Lower leg skin (tissue), 4 donors: ENCODE results near the gene TRAPPC12. TPM values are rescaled to one million over a fixed set of nuclear protein-coding genes. Genes with fewer than 3 reads are reported as not detected.

Source experiments
- DNase-seq, 2 donors: peaks; one replicate each; pipeline ENCODE4 v3.0.0-alpha.2; 2019; ENCODE audit warnings: low spot score in 2 of 2
- H3K4me3 ChIP-seq: fragments of 200-600 bp; sonication (generic); 2 replicates; pipeline ENCODE4 v1.5.1; 2017; ENCODE audit warnings: mild to moderate bottlenecking, low read depth; ENCODE audit not compliant: poor library complexity, severe bottlenecking
- POLR2A ChIP-seq, 2 donors: fragments of 450-650 bp; IDR thresholded peaks; one replicate each; pipeline ENCODE4 v1.6.1; 2016 to 2017; ENCODE audit warnings: antibody characterized with exemption in 2 of 2, mild to moderate bottlenecking in 1 of 2, moderate library complexity in 1 of 2
- WGBS, 2 donors: methylation state at CpG; one replicate each; pipeline ENCODE4 v1.1.5; 2018; 5-methylcytosine and 5-hydroxymethylcytosine counted together
- intact Hi-C: fragments of 100-400 bp; cut with DNase I; formaldehyde crosslinking; loops from one replicate; pipeline ENCODE4 v1.15.0; 2023; ENCODE audit warnings: low total_unique reads
- total RNA-seq, 4 donors: library from RNA; depleted of rRNA; stranded (reverse); fragments of >200 nt; gene quantifications; one replicate each; pipeline ENCODE4 v1.1.0, GENCODE V29; 2016
- TF ChIP-seq, protein P1 (sequence below), 3 donors: fragments of 450-650 bp; IDR thresholded peaks; one replicate each; pipeline ENCODE4 v1.5.1; 2016; ENCODE audit warnings: antibody characterized with exemption in 3 of 3, mild to moderate bottlenecking in 3 of 3, moderate library complexity in 2 of 3

Gene TRAPPC12
- total RNA-seq, 4 donors from 2014 or later, result 79.4 to 139 (median 121) TPM

DNA sequence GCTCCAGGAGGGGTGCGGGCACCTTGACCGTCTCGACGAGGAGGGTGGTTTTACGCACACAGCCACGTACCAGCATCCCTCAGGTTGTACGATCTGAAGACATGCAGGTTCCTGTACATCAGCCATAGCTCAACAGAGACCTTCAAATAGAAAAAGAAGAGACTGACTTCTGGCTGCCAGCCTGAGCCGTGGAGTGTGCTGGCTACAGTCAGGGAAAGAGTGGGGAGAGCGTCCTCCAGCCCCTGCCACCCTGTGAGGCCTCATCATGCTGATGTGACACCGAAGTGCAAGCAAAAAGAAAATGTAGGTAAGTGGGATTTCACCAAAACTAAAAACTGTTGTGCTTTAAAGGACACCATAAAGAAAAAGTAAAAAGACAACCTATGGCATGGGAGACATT lies 92.8 kb downstream of the TRAPPC12 start:
- no peak for TF ChIP-seq POLR2A (IDR thresholded peaks at IDR 0.05)
- TF ChIP-seq, protein P1, sequence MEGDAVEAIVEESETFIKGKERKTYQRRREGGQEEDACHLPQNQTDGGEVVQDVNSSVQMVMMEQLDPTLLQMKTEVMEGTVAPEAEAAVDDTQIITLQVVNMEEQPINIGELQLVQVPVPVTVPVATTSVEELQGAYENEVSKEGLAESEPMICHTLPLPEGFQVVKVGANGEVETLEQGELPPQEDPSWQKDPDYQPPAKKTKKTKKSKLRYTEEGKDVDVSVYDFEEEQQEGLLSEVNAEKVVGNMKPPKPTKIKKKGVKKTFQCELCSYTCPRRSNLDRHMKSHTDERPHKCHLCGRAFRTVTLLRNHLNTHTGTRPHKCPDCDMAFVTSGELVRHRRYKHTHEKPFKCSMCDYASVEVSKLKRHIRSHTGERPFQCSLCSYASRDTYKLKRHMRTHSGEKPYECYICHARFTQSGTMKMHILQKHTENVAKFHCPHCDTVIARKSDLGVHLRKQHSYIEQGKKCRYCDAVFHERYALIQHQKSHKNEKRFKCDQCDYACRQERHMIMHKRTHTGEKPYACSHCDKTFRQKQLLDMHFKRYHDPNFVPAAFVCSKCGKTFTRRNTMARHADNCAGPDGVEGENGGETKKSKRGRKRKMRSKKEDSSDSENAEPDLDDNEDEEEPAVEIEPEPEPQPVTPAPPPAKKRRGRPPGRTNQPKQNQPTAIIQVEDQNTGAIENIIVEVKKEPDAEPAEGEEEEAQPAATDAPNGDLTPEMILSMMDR (IDR thresholded peaks at IDR 0.05), result no peak
- no peak overlapping the region for H3K4me3 ChIP-seq
- no peak for DNase-seq
- intact Hi-C loops, result no loop called here
- 60 to 62% methylated on average over 10 of the region's 10 CpGs for WGBS, 2 donors

DNA sequence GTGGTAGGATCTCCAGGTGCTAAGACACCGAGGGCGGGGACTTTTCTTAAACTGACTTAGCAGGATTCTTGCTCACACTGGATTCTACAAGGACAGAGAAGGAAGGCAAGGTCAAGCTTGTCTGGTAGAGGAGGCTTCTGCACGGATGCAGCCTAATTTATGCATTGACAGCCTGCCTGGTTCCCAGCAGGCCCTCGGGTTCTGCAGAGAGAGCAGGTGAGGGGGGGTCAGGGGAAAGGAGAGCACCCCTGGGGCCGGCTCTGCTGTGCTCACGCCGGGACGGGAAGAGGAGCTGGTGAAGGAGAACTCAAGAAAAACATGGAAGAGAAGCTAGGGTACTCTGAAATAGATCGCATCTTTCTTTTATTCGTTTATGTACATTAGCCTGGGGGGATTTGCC lies 93.5 kb downstream of the TRAPPC12 start:
- intact Hi-C loops, result no loop called here
- WGBS, 2 donors, result 50 to 60% methylated on average over 10 of the region's 10 CpGs
- no peak for DNase-seq
- H3K4me3 ChIP-seq, result no peak overlapping the region
- no peak for TF ChIP-seq POLR2A (IDR thresholded peaks at IDR 0.05)
- TF ChIP-seq, protein P1 (IDR thresholded peaks at IDR 0.05), result no peak

DNA sequence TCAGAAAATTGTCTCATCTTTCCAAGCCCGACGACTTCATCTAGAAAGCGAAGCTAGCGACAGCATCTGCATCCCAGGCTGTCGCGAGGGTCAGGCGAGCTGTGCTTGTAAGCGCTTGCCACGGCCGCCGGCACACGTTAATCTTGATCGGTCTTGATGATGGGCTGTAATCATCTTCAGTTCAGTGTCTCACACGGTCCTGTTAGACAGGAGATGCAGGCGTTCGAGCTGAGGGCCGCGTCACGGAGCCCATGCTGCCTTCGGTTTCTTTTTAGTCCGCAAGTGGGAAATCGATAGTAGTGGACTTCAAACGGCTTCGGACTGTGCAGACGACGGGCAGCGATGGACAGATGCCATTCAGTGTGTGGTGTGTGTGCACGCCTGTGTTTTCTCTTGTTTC lies 96.3 kb downstream of the TRAPPC12 start:
- 90 to 92% methylated on average over 28 of the region's 28 CpGs for WGBS, 2 donors
- TF ChIP-seq, protein P1 (IDR thresholded peaks at IDR 0.05), result no peak
- TF ChIP-seq POLR2A (IDR thresholded peaks at IDR 0.05), result no peak
- intact Hi-C loops, result no loop called here
- no peak overlapping the region for H3K4me3 ChIP-seq
- no peak for DNase-seq

DNA sequence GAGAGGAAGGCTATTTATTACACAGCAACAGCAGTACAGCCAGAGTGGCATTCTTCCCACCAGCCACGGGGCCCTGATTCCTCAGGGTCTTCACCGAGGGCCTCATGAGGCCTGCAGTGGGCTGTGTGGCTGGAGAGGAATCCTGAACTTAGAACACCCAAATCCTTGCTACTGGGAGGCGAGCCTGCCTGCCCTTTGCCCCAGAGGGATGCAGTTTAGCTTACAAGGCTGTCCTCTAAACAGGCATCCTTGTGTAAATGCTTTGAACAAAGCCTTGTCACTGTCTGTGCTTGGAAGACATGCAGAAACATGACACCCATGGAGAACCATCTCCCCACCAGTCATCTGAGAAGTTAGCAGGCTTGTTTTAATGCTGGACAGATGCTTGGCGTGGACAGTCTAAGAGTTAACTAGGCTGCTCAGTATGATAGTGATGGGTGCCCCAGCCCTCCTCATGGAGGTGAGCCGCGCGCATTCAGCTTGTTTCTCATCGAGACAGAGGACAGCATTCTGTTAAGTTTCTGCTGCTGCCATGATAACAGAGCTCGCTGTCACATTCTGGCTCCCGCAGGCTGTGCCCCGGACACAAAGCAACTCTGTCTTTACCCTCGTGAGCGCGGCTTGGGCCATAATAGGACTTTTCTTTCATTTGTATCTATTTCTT lies 97.0 kb downstream of the TRAPPC12 start:
- intact Hi-C loops, result no loop called here
- H3K4me3 ChIP-seq, result no peak overlapping the region
- no peak for DNase-seq
- WGBS, 2 donors, result 78 to 80% methylated on average over 14 of the region's 14 CpGs
- TF ChIP-seq, protein P1 (IDR thresholded peaks at IDR 0.05), result no peak
- no peak for TF ChIP-seq POLR2A (IDR thresholded peaks at IDR 0.05)

DNA sequence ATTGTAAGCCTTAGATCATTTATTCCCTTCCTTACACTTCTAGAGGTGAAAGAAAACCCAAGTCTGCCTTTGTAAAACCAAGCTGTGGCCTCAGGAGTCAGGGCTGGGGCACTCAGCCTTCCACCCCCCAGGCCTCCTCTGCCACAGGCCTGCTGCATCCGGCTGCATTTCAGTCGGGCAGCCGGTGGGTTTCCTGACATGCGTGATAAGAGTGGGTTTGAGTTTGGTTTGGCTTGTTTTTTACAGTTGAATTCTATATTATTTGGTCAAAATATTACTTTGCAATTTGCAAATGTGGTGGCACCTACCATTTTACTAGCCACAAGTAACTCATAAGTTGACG lies 97.5 kb downstream of the TRAPPC12 start:
- no peak for DNase-seq
- no peak overlapping the region for H3K4me3 ChIP-seq
- TF ChIP-seq, protein P1 (IDR thresholded peaks at IDR 0.05), result no peak
- no peak for TF ChIP-seq POLR2A (IDR thresholded peaks at IDR 0.05)
- 80 to 81% methylated on average over 5 of the region's 5 CpGs for WGBS, 2 donors
- intact Hi-C loops, result no loop called here

DNA sequence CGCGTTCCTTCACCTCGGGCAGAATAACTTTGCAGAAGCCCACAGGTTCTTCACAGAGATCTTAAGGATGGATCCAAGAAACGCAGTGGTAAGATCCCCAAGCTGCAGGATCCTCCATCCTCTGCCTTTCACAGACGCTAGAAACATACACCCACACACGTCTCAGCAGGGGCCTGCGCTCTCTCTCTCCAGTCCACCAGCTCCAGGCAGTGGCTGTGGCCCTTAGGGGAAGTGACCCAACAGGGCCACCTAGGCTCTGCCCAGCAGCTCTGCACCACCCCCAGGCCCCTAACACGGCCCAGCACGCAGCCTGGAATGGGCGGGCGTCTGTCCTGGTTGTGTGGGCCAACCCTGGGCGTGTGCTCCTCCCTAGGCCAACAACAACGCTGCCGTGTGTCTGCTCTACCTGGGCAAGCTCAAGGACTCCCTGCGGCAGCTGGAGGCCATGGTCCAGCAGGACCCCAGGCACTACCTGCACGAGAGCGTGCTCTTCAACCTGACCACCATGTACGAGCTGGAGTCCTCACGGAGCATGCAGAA lies 99.4 kb downstream of the TRAPPC12 start:
- no peak overlapping the region for H3K4me3 ChIP-seq
- intact Hi-C loops, result no loop called here
- 91 to 94% methylated on average over 16 to 18 of the region's 19 CpGs for WGBS, 2 donors
- TF ChIP-seq POLR2A (IDR thresholded peaks at IDR 0.05), result no peak
- TF ChIP-seq, protein P1 (IDR thresholded peaks at IDR 0.05), result no peak
- no peak for DNase-seq
